CD14-positive monocyte (primary cell): ENCODE data around the gene ABCB10. TPM values are rescaled to one million over a fixed set of nuclear protein-coding genes. Genes with fewer than 3 reads are reported as not detected.

Experiments
- DNase-seq, 3 donors: peaks; one replicate each; pipeline ENCODE4 v3.0.0-alpha.2; 2011 to 2022
- H2AFZ ChIP-seq: 2 replicates; pipeline ENCODE4 v1.6.0; 2012; ENCODE audit warnings: mild to moderate bottlenecking, low read depth, low read length, inconsistent platforms; ENCODE audit not compliant: insufficient read depth, poor library complexity, severe bottlenecking
- H3K27ac ChIP-seq, 2 donors: 1 replicate in 1 of 2; 2 replicates in 1 of 2; pipeline ENCODE4 v1.5.1; 2012 to 2013; ENCODE audit warnings: low read length in 2 of 2, control low read depth in 1 of 2, inconsistent platforms in 1 of 2, low read depth in 1 of 2, mild to moderate bottlenecking in 1 of 2
- H3K27me3 ChIP-seq, 2 donors: one replicate each; pipeline versions ENCODE4 v1.6.0 to v1.6.1; 2011 to 2013; ENCODE audit warnings: low read length in 2 of 2; ENCODE audit not compliant: control insufficient read depth in 2 of 2, insufficient read depth in 2 of 2
- H3K36me3 ChIP-seq, 2 donors: replicated peaks in 1 of 2; 1 replicate in 1 of 2; 2 replicates in 1 of 2; pipeline versions ENCODE4 v1.5.1 to v1.6.1; 2012 to 2013; ENCODE audit warnings: low read length in 2 of 2, control low read depth in 1 of 2, inconsistent platforms in 1 of 2, mild to moderate bottlenecking in 1 of 2; ENCODE audit not compliant: insufficient read depth in 2 of 2, control insufficient read depth in 1 of 2
- H3K4me1 ChIP-seq, 2 donors: 1 replicate in 1 of 2; 2 replicates in 1 of 2; pipeline versions ENCODE4 v1.5.1 to v1.6.1; 2012 to 2013; ENCODE audit warnings: low read length in 2 of 2, control low read depth in 1 of 2, inconsistent platforms in 1 of 2, mild to moderate bottlenecking in 1 of 2, moderate library complexity in 1 of 2; ENCODE audit not compliant: insufficient read depth in 2 of 2, control insufficient read depth in 1 of 2
- H3K4me2 ChIP-seq: replicated peaks from 2 replicates; pipeline ENCODE3; 2012; ENCODE audit warnings: low read length, moderate library complexity, mild to moderate bottlenecking; ENCODE audit not compliant: poor library complexity, severe bottlenecking; ENCODE audit errors: extremely low read depth
- H3K4me3 ChIP-seq, 3 experiments: fragments of 200-600 bp in 1 of 3; sonication (generic) in 1 of 3; replicated peaks in 1 of 3; 1 replicate in 2 of 3; 2 replicates in 1 of 3; pipeline ENCODE4 v1.5.1; 2011 to 2013; ENCODE audit warnings: low read length in 3 of 3, mild to moderate bottlenecking in 3 of 3, control low read depth in 2 of 3, low read depth in 2 of 3, inconsistent platforms in 1 of 3, moderate library complexity in 1 of 3
- H3K79me2 ChIP-seq: 2 replicates; pipeline ENCODE4 v1.6.0; 2012; ENCODE audit warnings: mild to moderate bottlenecking, control low read depth, inconsistent platforms, low read length, moderate library complexity; ENCODE audit not compliant: insufficient read depth
- H3K9ac ChIP-seq: 2 replicates; pipeline ENCODE4 v1.6.0; 2017; ENCODE audit warnings: low read length, mild to moderate bottlenecking; ENCODE audit not compliant: insufficient read depth, poor library complexity, severe bottlenecking
- H3K9me3 ChIP-seq, 2 donors: replicated peaks in 1 of 2; 1 replicate in 1 of 2; 2 replicates in 1 of 2; pipeline versions ENCODE4 v1.5.1 to v1.6.1; 2012 to 2013; ENCODE audit warnings: low read length in 2 of 2, control low read depth in 1 of 2; ENCODE audit not compliant: control insufficient read depth in 1 of 2, insufficient read depth in 1 of 2
- H4K20me1 ChIP-seq: 2 replicates; pipeline ENCODE4 v1.6.0; 2012; ENCODE audit warnings: mild to moderate bottlenecking, low read length, control low read depth, moderate library complexity; ENCODE audit not compliant: insufficient read depth
- H3K27ac Mint-ChIP-seq, 7 donors: one replicate each; pipeline ENCODE4 v1.8.0; 2020; ENCODE audit warnings: mild to moderate bottlenecking in 7 of 7, mixed read lengths in 7 of 7, moderate library complexity in 6 of 7, inconsistent platforms in 2 of 7
- H3K27me3 Mint-ChIP-seq, 3 donors: one replicate each; pipeline ENCODE4 v1.8.0; 2021 to 2022; ENCODE audit warnings: low read depth in 3 of 3, mild to moderate bottlenecking in 3 of 3, mixed read lengths in 3 of 3, moderate library complexity in 3 of 3, inconsistent platforms in 1 of 3
- H3K36me3 Mint-ChIP-seq, 2 donors: one replicate each; pipeline ENCODE4 v1.8.0; 2020; ENCODE audit warnings: mixed read lengths in 2 of 2, inconsistent platforms in 1 of 2, mild to moderate bottlenecking in 1 of 2
- H3K4me1 Mint-ChIP-seq: one replicate; pipeline ENCODE4 v1.8.0; 2020; ENCODE audit warnings: mild to moderate bottlenecking, mixed read lengths
- H3K4me3 Mint-ChIP-seq, 2 donors: one replicate each; pipeline ENCODE4 v1.8.0; 2020; ENCODE audit warnings: mild to moderate bottlenecking in 2 of 2, mixed read lengths in 2 of 2, moderate library complexity in 1 of 2
- H3K9me3 Mint-ChIP-seq, 7 donors: one replicate each; pipeline ENCODE4 v1.8.0; 2020 to 2022; ENCODE audit warnings: mixed read lengths in 7 of 7, mild to moderate bottlenecking in 6 of 7, moderate library complexity in 6 of 7, inconsistent platforms in 2 of 7
- WGBS: methylation state at CpG from one replicate; pipeline ENCODE4 v1.1.5; 2013; ENCODE audit warnings: missing lambda C conversion rate; ENCODE audit not compliant: insufficient coverage; 5-methylcytosine and 5-hydroxymethylcytosine counted together
- intact Hi-C, 2 donors: fragments of 100-400 bp; cut with micrococcal nuclease; formaldehyde crosslinking; loops; one replicate each; pipeline versions ENCODE4 v1.15.0 to v1.15.1; 2023
- polyA plus RNA-seq, 3 donors: library from polyadenylated mRNA; depleted of rRNA in 1 of 3; unstranded in 2 of 3; stranded (reverse) in 1 of 3; fragments of 300-500 nt in 2 of 3; fragments of >200 nt in 1 of 3; fragmentation: Illumina TruSeq in 2 of 3; gene quantifications; 1 replicate in 2 of 3; 2 replicates in 1 of 3; pipeline ENCODE4 v1.2.3, GENCODE V29; 2012 to 2021
- small RNA-seq: library from RNA; depleted of rRNA; stranded (forward); fragments of <200 nt; gene quantifications from one replicate; pipeline ENCODE3, GENCODE V24; 2012; ENCODE audit warnings: low read depth; ENCODE audit not compliant: insufficient read length
- TF ChIP-seq, protein P1 (sequence below): fragments of 200-600 bp; IDR thresholded peaks from one replicate; pipeline ENCODE4 v1.8.0; 2022; ENCODE audit warnings: antibody characterized with exemption, mild to moderate bottlenecking

The ABCB10 gene
- polyA plus RNA-seq, 3 donors: 5.4 to 12.9 (median 11.4) TPM

DNA sequence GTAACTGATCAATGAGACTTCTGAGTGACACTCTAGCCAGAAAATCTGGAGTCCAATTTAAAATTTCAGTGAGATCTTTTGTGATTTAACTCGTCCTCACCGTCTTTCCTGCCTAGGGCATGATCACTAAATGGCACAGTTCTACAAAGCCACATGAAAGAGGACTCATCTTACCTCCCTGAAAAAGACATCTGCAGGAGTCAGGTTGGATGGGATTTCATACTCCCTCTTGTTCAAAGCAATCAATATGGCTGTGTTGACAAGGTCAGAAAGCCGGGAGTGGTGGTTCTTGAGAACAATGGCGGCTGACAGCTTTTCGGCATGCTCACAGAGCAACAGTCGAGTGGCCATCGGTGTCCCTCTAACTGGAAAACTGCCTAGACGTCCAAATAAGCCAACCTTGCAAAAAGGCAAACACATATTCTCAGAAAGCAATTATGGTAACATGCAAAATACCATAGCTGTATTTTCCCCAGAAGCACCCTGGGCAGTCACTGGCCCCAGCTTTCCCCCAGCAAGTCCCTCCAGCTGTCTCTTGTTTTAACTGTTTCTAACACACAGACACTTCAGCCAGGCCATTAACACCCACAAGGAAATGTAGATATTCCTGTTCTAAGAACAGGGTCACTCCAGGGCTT is 88.0 kb downstream of the ABCB10 start:
- Histone ChIP-seq H3K36me3 (peaks cover 72 to 95% of the 10 kb centered on the region in 2 donors), H4K20me1 (no peaks in the 10 kb centered on the region)
- intact Hi-C loops: no loop called here

DNA sequence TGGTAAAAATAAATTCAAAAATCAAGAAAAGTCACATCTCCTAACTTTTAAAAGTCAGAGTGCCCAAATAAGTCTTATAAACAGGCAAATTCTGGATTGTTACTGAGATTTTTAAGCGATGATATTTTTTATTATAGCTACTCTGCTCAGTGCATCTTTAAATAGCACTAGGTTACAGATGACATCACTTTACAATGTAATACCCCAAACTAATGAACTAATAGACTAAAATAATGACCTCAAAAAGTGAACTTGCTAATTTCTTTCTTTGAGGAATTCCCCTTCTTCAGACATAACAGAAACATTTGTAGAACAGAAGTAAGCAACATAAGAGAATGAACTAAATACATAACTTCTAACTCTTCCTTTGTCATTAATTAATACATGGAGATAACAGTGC is 91.6 kb downstream of the ABCB10 start:
- Mint-ChIP-seq H3K27me3 (peaks cover 0 to 3% (median 2%) of the 10 kb centered on the region in 3 donors), H3K27ac (no peak overlapping the region), H3K36me3 (peaks cover 90 to 95% of the 10 kb centered on the region in 2 donors), H3K4me3 (no peak overlapping the region), H3K4me1 (no peaks in the 10 kb centered on the region), H3K9me3 (no peaks in the 10 kb centered on the region)
- H3K79me2 ChIP-seq: no peaks in the 10 kb centered on the region
- H3K9ac ChIP-seq: no peak overlapping the region
- TF ChIP-seq, protein P1, sequence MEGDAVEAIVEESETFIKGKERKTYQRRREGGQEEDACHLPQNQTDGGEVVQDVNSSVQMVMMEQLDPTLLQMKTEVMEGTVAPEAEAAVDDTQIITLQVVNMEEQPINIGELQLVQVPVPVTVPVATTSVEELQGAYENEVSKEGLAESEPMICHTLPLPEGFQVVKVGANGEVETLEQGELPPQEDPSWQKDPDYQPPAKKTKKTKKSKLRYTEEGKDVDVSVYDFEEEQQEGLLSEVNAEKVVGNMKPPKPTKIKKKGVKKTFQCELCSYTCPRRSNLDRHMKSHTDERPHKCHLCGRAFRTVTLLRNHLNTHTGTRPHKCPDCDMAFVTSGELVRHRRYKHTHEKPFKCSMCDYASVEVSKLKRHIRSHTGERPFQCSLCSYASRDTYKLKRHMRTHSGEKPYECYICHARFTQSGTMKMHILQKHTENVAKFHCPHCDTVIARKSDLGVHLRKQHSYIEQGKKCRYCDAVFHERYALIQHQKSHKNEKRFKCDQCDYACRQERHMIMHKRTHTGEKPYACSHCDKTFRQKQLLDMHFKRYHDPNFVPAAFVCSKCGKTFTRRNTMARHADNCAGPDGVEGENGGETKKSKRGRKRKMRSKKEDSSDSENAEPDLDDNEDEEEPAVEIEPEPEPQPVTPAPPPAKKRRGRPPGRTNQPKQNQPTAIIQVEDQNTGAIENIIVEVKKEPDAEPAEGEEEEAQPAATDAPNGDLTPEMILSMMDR: no peak
- H3K9me3 ChIP-seq: no peaks in the 10 kb centered on the region
- H2AFZ ChIP-seq: no peak overlapping the region
- no CpG with 5 or more reads among the region's 1 CpG for WGBS
- H3K4me2 ChIP-seq: no peak overlapping the region
- DNase-seq: no peak
- H3K27me3 ChIP-seq: no peaks in the 10 kb centered on the region
- no peaks in the 10 kb centered on the region for H3K4me1 ChIP-seq
- H3K27ac ChIP-seq: no peak overlapping the region
- no peaks in the 10 kb centered on the region for H4K20me1 ChIP-seq
- peaks cover 79 to 97% of the 10 kb centered on the region in 2 donors for H3K36me3 ChIP-seq
- no peak overlapping the region for H3K4me3 ChIP-seq
- intact Hi-C loops: no loop called here

More for the DNA sequence above, 88.0 kb downstream of the ABCB10 start:
- no peaks in the 10 kb centered on the region for H3K4me1 Mint-ChIP-seq
- WGBS: 96% methylated on average over 4 of the region's 8 CpGs
- Histone ChIP-seq H3K79me2 (no peaks in the 10 kb centered on the region), H3K27me3 (no peaks in the 10 kb centered on the region), H2AFZ (no peak overlapping the region), H3K4me3 (no peak overlapping the region), H3K9me3 (no peaks in the 10 kb centered on the region), H3K4me1 (no peaks in the 10 kb centered on the region), H3K9ac (no peak overlapping the region), H3K4me2 (no peak overlapping the region), H3K27ac (no peak overlapping the region)
- TF ChIP-seq, protein P1: no peak
- no peak for DNase-seq
- peaks cover 86 to 93% of the 10 kb centered on the region in 2 donors for H3K36me3 Mint-ChIP-seq
- H3K27ac Mint-ChIP-seq: peak overlapping the region in 1 of 7 donors; percentile 13
- H3K4me3 Mint-ChIP-seq: no peak overlapping the region
- no peaks in the 10 kb centered on the region for H3K9me3 Mint-ChIP-seq
- peaks cover 0 to 5% (median 0%) of the 10 kb centered on the region in 3 donors for H3K27me3 Mint-ChIP-seq

Small RNA genes within 50 kb of the gene (small RNA-seq; reads per million reads assigned to genes)
- gene HMGN2P19 (not detected), gene RNA5SP78 (not detected), gene RNU4-21P (not detected)

Other genes starting within 250 kb of the ABCB10 start
- gene CCSAP, start 215.7 kb downstream of the ABCB10 start, polyA plus RNA-seq: 10 to 100 TPM in 1 of 3 donors, 1 to 10 TPM in 2; 5.2 to 12.2 (median 6.7) TPM
- under 1 TPM in 1 of 3 donors, not detected in 2; 0.72 TPM for gene ACTA1, start 124.6 kb downstream of the ABCB10 start, polyA plus RNA-seq
- gene NUP133, start 50.4 kb downstream of the ABCB10 start, polyA plus RNA-seq: 10 to 100 TPM in 2 of 3 donors, 1 to 10 TPM in 1; 9.0 to 12.8 (median 12.4) TPM
- gene TAF5L, start 67.4 kb upstream of the ABCB10 start, polyA plus RNA-seq: 10 to 100 TPM in 1 of 3 donors, 1 to 10 TPM in 2; 3.8 to 15.4 (median 4.9) TPM
- gene URB2, start 67.5 kb upstream of the ABCB10 start, polyA plus RNA-seq: 1 to 10 TPM in 2 of 3 donors, under 1 TPM in 1; 0.79 to 2.8 (median 1.5) TPM